HT-29 (cell line): ENCODE data around the gene APEX1. TPM values are rescaled to one million over a fixed set of nuclear protein-coding genes. Genes with fewer than 3 reads are reported as not detected.
"Not testable (repeated sequence)": the region's sequence is repeated elsewhere in the genome, so short reads cannot be mapped to it uniquely, and the experiment has no call there.

ENCODE experiments used
- DNase-seq: peaks from one replicate; pipeline ENCODE4 v3.0.0-alpha.2; 2015; ENCODE audit warnings: low spot score
- total RNA-seq: library from RNA; depleted of rRNA; stranded (reverse); fragments of >200 nt; shearing (Covaris generic); gene quantifications from 2 replicates; pipeline ENCODE4 v1.2.3, GENCODE V29; 2014

The APEX1 gene
- total RNA-seq, 1 experiment from 2014 or later, result 64.0 TPM

- DNase-seq, result no peak
Observed at GRCh38 chr14:20435582-20436362, 19.3 kb upstream of the APEX1 start, which contains the start of gene KLHL33. Gene KLHL33, minus strand, starts transcription at chr14:20436166. Its CDS starts 355 bp downstream, at chr14:20435811.

GRCh38 chr14:20436363-20436755, 18.7 kb upstream of the APEX1 start:
- no peak for DNase-seq

GRCh38 chr14:20438664-20439063, 16.4 kb upstream of the APEX1 start:
- DNase-seq, result no peak

GRCh38 chr14:20440465-20440864, 14.6 kb upstream of the APEX1 start:
- DNase-seq, result no peak

- DNase-seq, result no peak
Observed at GRCh38 chr14:20440882-20441281, 14.1 kb upstream of the APEX1 start.

GRCh38 chr14:20441461-20441860, 13.6 kb upstream of the APEX1 start:
- DNase-seq, result no peak

- not testable (repeated sequence) for DNase-seq
Observed at GRCh38 chr14:20443650-20444049, 11.4 kb upstream of the APEX1 start.

- no peak for DNase-seq
Observed at GRCh38 chr14:20446889-20447288, 8.1 kb upstream of the APEX1 start.

GRCh38 chr14:20452831-20453230, 2.2 kb upstream of the APEX1 start:
- not testable (repeated sequence) for DNase-seq

- no peak for DNase-seq
Observed at GRCh38 chr14:20455355-20456300, 602 bp downstream of the APEX1 start.

- no peak for DNase-seq
Observed at GRCh38 chr14:20456971-20457370, 1.9 kb downstream of the APEX1 start.

GRCh38 chr14:20458031-20458789, 3.2 kb downstream of the APEX1 start:
- no peak for DNase-seq

GRCh38 chr14:20460458-20461224, 5.6 kb downstream of the APEX1 start:
- peak; percentile 32 for DNase-seq

GRCh38 chr14:20461225-20462141, 6.5 kb downstream of the APEX1 start, which contains the start of gene PIP4P1:
Gene PIP4P1, minus strand, starts transcription at chr14:20461434. Its CDS starts 109 bp downstream, at chr14:20461325.
- DNase-seq, result peak; percentile 95

- DNase-seq, result no peak
Observed at GRCh38 chr14:20468764-20469241, 13.8 kb downstream of the APEX1 start.

- DNase-seq, result peak; percentile 90
Observed at GRCh38 chr14:20469242-20469889, 14.3 kb downstream of the APEX1 start, which contains the start of gene PNP. Gene PNP, plus strand, starts transcription at chr14:20469406. Its CDS starts 119 bp downstream, at chr14:20469525.

- DNase-seq, result peak; percentile 60
Observed at GRCh38 chr14:20469890-20470602, 15.0 kb downstream of the APEX1 start.

GRCh38 chr14:20470603-20470901, 15.5 kb downstream of the APEX1 start:
- DNase-seq, result no peak
